ENCODE measurements around the gene ZNFX1.
"Not testable (repeated sequence)": the region's sequence is repeated elsewhere in the genome, so short reads cannot be mapped to it uniquely, and the experiment has no call there.

Gene ZNFX1

GRCh38 chr20:49214571-49214970 is 63.3 kb downstream of the ZNFX1 start:
- no peak overlapping the region for H3K4me3 ChIP-seq (ENCODE audit: low read length)
- TF ChIP-seq CTCF (IDR thresholded peaks at IDR 0.05; ENCODE audit: insufficient read depth, low read depth, low read length, missing control alignments): no peak
- DNase-seq (ENCODE audit: low read depth): no peak

- H3K4me3 ChIP-seq (ENCODE audit: low read length): no peak overlapping the region
- DNase-seq (ENCODE audit: low read depth): no peak
- no peak for TF ChIP-seq CTCF (IDR thresholded peaks at IDR 0.05; ENCODE audit: insufficient read depth, low read depth, low read length, missing control alignments)
Observed at GRCh38 chr20:49210757-49211110, 67.1 kb downstream of the ZNFX1 start.

- DNase-seq (ENCODE audit: low read depth): no peak
- TF ChIP-seq CTCF (IDR thresholded peaks at IDR 0.05; ENCODE audit: insufficient read depth, low read depth, low read length, missing control alignments): no peak
- no peak overlapping the region for H3K4me3 ChIP-seq (ENCODE audit: low read length)
Observed at GRCh38 chr20:49210101-49210756, 67.6 kb downstream of the ZNFX1 start.

- no peak overlapping the region for H3K4me3 ChIP-seq (ENCODE audit: low read length)
- TF ChIP-seq CTCF (IDR thresholded peaks at IDR 0.05; ENCODE audit: insufficient read depth, low read depth, low read length, missing control alignments): no peak
- no peak for DNase-seq (ENCODE audit: low read depth)
Observed at GRCh38 chr20:49207076-49207475, 70.8 kb downstream of the ZNFX1 start.

- no peak for TF ChIP-seq CTCF (IDR thresholded peaks at IDR 0.05; ENCODE audit: insufficient read depth, low read depth, low read length, missing control alignments)
- H3K4me3 ChIP-seq (ENCODE audit: low read length): no peak overlapping the region
- DNase-seq (ENCODE audit: low read depth): no peak
Observed at GRCh38 chr20:49203746-49204145, 74.1 kb downstream of the ZNFX1 start.

GRCh38 chr20:49203011-49203410 is 74.8 kb downstream of the ZNFX1 start:
- no peak overlapping the region for H3K4me3 ChIP-seq (ENCODE audit: low read length)
- DNase-seq (ENCODE audit: low read depth): no peak
- TF ChIP-seq CTCF (IDR thresholded peaks at IDR 0.05; ENCODE audit: insufficient read depth, low read depth, low read length, missing control alignments): no peak

- no peak for TF ChIP-seq CTCF (IDR thresholded peaks at IDR 0.05; ENCODE audit: insufficient read depth, low read depth, low read length, missing control alignments)
- DNase-seq (ENCODE audit: low read depth): no peak
- H3K4me3 ChIP-seq (ENCODE audit: low read length): no peak overlapping the region
Observed at GRCh38 chr20:49199729-49200293, 78.0 kb downstream of the ZNFX1 start.

- H3K4me3 ChIP-seq (ENCODE audit: low read length); DNase-seq (ENCODE audit: low read depth): not testable (repeated sequence)
Observed at GRCh38 chr20:49192944-49193518, 84.8 kb downstream of the ZNFX1 start.

Measured in epithelial cell of esophagus (primary cell).